ENCODE data around the gene CLASP1.

GRCh38 chr2:121598087-121598486, 51.2 kb downstream of the CLASP1 start:
- TF ChIP-seq, protein P1, sequence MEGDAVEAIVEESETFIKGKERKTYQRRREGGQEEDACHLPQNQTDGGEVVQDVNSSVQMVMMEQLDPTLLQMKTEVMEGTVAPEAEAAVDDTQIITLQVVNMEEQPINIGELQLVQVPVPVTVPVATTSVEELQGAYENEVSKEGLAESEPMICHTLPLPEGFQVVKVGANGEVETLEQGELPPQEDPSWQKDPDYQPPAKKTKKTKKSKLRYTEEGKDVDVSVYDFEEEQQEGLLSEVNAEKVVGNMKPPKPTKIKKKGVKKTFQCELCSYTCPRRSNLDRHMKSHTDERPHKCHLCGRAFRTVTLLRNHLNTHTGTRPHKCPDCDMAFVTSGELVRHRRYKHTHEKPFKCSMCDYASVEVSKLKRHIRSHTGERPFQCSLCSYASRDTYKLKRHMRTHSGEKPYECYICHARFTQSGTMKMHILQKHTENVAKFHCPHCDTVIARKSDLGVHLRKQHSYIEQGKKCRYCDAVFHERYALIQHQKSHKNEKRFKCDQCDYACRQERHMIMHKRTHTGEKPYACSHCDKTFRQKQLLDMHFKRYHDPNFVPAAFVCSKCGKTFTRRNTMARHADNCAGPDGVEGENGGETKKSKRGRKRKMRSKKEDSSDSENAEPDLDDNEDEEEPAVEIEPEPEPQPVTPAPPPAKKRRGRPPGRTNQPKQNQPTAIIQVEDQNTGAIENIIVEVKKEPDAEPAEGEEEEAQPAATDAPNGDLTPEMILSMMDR (conservative IDR thresholded peaks at IDR 0.05): no peak
- no peak for TF ChIP-seq ZFX (IDR thresholded peaks at IDR 0.05)
